GM12872 (cell line): ENCODE measurements around the gene PTPRD.

Experiments used
- TF ChIP-seq, protein P1 (sequence below): IDR thresholded peaks from 3 replicates; pipeline ENCODE4 v1.5.1; 2011; ENCODE audit warnings: low read depth, mild to moderate bottlenecking, low read length, moderate library complexity; ENCODE audit not compliant: insufficient read depth

PTPRD gene

DNA sequence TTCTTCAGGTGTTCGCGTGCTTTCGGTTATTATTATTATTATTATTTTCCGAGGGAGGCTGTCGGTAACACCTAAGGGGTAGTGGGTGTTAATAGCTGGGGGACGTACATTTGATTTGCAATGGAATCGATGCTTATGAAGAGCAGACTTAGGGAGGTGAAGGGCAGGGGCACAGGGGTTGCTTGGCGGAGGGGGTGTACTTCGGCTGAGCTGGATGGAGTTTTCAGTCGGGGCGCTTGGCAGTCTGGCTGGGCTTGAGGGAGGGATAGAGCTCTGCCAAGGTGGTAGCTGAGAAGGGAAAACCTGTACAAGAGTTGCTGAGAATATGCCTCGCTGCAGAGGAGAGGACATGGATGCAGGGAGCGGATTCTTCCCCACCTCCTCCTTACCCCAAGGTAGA, 617 bp upstream of the PTPRD start:
- TF ChIP-seq, protein P1, sequence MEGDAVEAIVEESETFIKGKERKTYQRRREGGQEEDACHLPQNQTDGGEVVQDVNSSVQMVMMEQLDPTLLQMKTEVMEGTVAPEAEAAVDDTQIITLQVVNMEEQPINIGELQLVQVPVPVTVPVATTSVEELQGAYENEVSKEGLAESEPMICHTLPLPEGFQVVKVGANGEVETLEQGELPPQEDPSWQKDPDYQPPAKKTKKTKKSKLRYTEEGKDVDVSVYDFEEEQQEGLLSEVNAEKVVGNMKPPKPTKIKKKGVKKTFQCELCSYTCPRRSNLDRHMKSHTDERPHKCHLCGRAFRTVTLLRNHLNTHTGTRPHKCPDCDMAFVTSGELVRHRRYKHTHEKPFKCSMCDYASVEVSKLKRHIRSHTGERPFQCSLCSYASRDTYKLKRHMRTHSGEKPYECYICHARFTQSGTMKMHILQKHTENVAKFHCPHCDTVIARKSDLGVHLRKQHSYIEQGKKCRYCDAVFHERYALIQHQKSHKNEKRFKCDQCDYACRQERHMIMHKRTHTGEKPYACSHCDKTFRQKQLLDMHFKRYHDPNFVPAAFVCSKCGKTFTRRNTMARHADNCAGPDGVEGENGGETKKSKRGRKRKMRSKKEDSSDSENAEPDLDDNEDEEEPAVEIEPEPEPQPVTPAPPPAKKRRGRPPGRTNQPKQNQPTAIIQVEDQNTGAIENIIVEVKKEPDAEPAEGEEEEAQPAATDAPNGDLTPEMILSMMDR, result no peak

DNA sequence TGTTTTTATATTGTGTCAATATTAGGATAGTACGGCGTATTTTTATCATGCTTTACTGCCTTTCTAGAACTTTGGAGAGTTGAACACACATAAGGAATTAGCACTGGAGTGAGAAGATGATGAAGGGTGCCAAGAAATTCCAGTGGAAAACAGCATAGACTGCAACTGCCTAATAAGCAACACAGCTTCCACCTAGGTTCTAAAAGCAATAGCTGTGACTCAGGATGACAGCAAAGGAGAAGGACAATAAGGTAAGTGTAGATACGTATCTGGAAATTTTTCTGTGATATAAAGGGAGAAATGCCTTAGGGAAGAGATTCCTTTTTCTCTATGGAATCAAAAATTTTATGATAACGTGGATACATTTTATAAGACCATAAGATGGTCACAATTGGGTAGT, 7.4 kb downstream of the PTPRD start:
- TF ChIP-seq, protein P1, result no peak

DNA sequence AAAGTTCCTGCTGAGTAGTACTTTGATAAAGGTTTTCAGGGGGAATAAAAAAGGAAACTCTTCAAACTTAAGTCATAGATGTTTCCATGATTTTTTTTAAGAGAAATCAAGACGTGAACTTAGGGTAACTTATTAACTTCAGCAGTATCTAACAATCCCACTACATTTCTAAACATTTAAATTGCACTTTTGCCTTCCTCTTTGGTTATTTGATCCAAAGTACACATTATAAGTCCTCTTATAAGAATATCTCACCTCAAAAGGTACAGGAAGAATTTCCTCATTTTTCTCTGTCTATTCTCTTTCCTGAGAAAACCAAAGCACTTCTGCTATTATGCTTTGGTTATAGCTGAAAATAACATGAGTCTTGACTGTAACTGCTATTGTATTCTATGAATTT, 7.9 kb downstream of the PTPRD start:
- TF ChIP-seq, protein P1, result no peak

DNA sequence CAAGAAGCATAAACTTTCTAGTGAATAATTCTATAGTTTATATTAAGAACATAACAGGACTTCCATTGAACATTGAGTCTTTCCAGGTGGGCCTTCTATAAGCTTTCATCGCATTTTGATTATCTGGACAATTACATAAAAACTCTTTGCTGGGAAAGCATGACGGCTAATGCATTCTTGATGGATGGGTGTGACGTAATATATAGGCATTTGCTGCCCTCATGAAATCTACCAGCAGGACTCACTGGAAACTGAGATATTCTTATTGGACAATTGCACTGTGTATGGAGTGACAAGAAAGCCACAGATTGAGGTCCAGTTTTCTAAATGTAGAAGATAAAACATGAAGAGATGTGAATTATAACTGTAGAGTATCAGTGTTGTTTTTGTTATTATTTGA, 15.0 kb downstream of the PTPRD start:
- TF ChIP-seq, protein P1, result no peak

DNA sequence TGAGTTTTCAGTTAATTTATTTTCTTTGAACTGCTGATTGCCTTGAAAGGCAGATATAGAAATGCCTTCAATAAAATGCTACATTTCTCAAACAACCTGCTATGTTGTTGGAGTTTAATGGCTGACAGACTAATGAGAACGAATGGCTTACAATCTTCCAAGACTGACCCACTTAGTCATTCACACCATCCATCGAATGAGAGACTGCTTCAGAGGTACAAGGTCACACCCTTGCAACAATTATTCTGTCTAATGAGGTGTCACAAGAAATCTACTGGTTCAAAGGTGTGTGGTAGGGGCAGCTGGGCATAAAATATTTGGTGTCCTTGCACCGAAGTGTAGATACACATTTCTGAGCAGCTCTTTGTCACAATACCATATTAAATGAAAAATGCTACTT, 18.3 kb downstream of the PTPRD start:
- TF ChIP-seq, protein P1, result no peak

DNA sequence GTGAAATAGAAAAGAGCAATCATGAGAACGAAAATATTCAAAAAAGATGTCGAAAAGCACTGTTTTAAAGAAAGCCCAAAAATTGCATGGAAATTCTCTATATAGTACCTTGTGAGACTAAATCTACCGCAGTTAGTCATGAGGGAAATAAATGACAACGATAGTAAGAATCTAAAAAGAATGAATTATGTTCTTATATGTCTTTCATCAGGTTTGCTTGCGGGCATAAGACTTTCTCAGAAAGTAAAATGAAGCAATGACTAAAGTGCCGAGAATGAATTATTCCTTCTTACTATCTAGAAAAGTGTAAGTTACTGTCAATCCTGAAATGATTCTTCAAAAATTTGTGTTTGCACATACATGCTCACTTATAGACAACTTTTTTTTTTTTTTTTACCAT, 26.4 kb downstream of the PTPRD start:
- TF ChIP-seq, protein P1, result no peak

DNA sequence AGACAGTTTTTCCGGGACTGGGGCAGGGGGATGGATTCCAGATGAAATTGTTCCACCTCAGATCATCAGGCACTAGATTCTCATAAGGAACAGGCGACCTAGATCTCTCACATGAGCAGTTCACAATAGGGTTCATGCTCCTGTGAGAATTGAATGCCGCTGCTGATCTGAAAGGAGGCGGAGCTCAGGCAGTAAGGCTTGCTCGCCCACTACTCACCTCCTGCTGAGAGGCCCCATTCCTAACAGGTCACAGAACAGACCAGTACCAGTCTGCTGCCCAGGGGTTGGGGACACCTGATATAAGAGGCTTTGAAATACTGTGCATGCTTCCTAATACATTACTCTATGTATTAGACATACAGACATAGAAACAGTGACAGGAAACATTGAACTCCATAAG, 41.1 kb downstream of the PTPRD start:
- TF ChIP-seq, protein P1, result no peak

DNA sequence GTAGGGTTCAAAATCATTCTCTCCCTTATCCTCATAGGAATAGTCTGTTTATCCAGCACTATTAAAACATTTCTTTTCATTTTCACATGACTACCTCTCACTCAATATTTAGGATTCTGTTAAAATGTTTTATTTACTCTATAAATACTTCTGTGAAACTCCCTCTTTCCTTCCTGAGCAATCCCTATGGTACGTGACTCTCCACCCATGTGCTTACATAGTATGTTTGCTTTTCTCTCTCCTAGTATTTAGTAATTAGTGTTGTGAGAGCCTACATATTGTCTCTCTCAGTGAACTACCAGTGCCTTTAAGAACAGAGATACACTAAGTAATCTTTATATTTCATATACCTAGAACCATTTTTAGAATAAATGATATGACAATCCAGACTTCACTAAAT, 46.0 kb downstream of the PTPRD start:
- TF ChIP-seq, protein P1, result no peak
